Measurements from ENCODE around the gene PRXL2C.

DNA sequence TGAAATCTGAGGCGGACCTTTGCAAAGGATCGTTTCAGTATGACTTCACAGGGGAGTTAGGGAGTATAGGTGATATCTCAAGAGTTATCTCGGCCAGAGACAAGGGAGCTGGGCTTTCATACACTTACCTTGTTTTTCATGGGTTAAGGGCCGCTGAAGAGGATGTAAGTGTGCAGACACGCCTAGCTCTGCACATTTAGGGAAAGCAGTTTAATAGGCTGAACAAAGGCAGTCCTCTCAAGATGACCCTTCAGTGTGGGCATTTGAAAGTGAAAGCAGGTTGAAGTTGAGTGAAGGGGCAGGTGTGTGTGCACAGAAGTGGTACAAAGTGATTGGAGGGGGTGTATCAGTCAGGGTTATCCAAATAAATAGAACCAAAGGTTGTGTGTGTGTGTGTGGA lies 33.1 kb upstream of the PRXL2C start:
- no peak for TF ChIP-seq EZH2 (IDR thresholded peaks at IDR 0.05; ENCODE audit: borderline replicate concordance, low read depth, low read length, severe bottlenecking)
- TF ChIP-seq, protein P1, sequence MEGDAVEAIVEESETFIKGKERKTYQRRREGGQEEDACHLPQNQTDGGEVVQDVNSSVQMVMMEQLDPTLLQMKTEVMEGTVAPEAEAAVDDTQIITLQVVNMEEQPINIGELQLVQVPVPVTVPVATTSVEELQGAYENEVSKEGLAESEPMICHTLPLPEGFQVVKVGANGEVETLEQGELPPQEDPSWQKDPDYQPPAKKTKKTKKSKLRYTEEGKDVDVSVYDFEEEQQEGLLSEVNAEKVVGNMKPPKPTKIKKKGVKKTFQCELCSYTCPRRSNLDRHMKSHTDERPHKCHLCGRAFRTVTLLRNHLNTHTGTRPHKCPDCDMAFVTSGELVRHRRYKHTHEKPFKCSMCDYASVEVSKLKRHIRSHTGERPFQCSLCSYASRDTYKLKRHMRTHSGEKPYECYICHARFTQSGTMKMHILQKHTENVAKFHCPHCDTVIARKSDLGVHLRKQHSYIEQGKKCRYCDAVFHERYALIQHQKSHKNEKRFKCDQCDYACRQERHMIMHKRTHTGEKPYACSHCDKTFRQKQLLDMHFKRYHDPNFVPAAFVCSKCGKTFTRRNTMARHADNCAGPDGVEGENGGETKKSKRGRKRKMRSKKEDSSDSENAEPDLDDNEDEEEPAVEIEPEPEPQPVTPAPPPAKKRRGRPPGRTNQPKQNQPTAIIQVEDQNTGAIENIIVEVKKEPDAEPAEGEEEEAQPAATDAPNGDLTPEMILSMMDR (IDR thresholded peaks at IDR 0.05; ENCODE audit: borderline replicate concordance, extremely low read depth, low read length, poor library complexity, severe bottlenecking): no peak

Data from DND-41 (cell line).